Measurements from ENCODE around the gene TTLL3.
"Not testable (repeated sequence)": the region's sequence is repeated elsewhere in the genome, so short reads cannot be mapped to it uniquely, and the experiment has no call there.

Gene TTLL3

DNA sequence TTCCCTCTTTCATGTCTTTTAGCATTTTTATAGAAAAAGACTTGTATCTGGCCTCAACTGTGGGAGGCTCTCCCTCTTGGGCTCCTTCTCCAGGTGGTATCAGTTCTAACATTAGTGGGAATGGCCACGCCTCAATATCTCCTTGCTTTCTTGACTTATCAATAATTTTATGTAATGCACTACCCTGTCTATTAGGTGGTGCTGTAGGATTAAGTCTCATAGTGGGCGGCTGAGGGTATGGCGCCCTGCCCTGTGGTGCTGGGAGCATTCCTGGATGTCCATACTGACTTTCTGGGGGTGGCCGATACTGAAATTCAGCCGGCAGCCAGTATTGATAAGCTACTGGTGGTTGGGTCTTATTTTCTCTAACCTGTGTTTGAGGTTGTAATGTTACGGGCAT is 42.5 kb downstream of the TTLL3 start:
- Histone ChIP-seq H3K27ac (ENCODE audit: low read length, poor library complexity, severe bottlenecking) (no peak overlapping the region), H2AK5ac (ENCODE audit: low read length, severe bottlenecking) (no peak overlapping the region), H2BK15ac (ENCODE audit: low read depth, poor library complexity, severe bottlenecking) (no peak overlapping the region), H3K4me3 (ENCODE audit: insufficient read depth in 1 of 2, low read depth in 1 of 2, low read length in 2 of 2) (no peak overlapping the region), H3K4me1 (ENCODE audit: control insufficient read depth, insufficient read depth, low read depth, low read length) (no peaks in the 10 kb centered on the region), H2BK120ac (ENCODE audit: low read depth, low read length) (no peak overlapping the region), H2BK12ac (ENCODE audit: low read length in 2 of 2) (no peak overlapping the region), H3K4ac (ENCODE audit: low read depth in 1 of 2, low read length in 2 of 2) (no peak overlapping the region), H3K79me1 (replicated peaks; ENCODE audit: low read length, poor library complexity, severe bottlenecking) (no peaks in the 10 kb centered on the region), H4K8ac (ENCODE audit: low read length) (no peak overlapping the region), H2BK5ac (ENCODE audit: low read depth, low read length, poor library complexity, severe bottlenecking) (no peak overlapping the region), H3K36me3 (ENCODE audit: control insufficient read depth in 1 of 2, insufficient read depth in 2 of 2, low read depth in 1 of 2, low read length in 2 of 2) (no peaks in the 10 kb centered on the region), H3K18ac (ENCODE audit: low read depth in 1 of 2, low read length in 2 of 2) (no peak overlapping the region), H3K23ac (ENCODE audit: low read length in 2 of 2) (no peak overlapping the region), H4K91ac (ENCODE audit: low read length) (no peak overlapping the region), H3K27me3 (ENCODE audit: control insufficient read depth in 1 of 2, insufficient read depth in 1 of 2, low read length in 2 of 2) (no peaks in the 10 kb centered on the region), H3K9me3 (ENCODE audit: control insufficient read depth, low read length) (no peaks in the 10 kb centered on the region), H3K9ac (ENCODE audit: low read length) (no peak overlapping the region), H3K4me2 (ENCODE audit: low read length, poor library complexity, severe bottlenecking) (no peak overlapping the region), H2AFZ (ENCODE audit: low read depth, low read length) (no peak overlapping the region), H3K14ac (ENCODE audit: low read length in 2 of 2) (no peak overlapping the region)
- DNase-seq, result no peak
- 90% methylated on average over 5 of the region's 6 CpGs for WGBS

DNA sequence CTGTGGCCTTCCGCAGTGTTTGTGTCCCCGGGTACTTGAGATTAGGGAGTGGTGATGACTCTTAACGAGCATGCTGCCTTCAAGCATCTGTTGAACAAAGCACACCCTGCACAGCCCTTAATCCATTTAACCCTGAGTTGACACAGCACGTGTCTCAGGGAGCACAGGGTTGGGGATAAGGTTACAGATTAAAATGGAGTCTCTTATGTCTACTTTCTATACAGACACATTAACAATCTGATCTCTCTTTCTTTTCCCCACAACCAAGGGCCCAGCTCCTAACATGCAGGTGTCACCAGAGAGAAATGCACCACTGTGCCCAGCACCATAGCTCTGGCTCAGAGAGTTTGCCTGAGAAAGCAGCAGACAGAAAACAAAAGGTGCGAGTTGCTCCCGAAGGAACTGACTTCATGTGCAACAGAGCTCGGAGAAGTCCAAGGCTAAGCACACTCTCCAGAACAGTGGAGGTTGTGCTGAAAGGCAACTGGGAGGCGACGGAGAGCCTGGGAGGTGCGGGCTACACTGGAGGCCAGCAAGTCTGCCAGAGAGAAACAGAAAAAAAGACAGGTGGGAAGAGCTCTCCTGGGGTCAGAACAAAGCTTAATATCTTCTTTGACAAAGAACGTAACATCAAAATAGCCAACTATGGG is 44.4 kb downstream of the TTLL3 start:
- not testable (repeated sequence) for H3K18ac ChIP-seq (ENCODE audit: low read depth in 1 of 2, low read length in 2 of 2); H3K14ac ChIP-seq (ENCODE audit: low read length in 2 of 2); H3K79me1 ChIP-seq (replicated peaks; ENCODE audit: low read length, poor library complexity, severe bottlenecking); H4K8ac ChIP-seq (ENCODE audit: low read length); H2BK15ac ChIP-seq (ENCODE audit: low read depth, poor library complexity, severe bottlenecking); H3K27me3 ChIP-seq (ENCODE audit: control insufficient read depth in 1 of 2, insufficient read depth in 1 of 2, low read length in 2 of 2); H3K4ac ChIP-seq (ENCODE audit: low read depth in 1 of 2, low read length in 2 of 2); H3K9me3 ChIP-seq (ENCODE audit: control insufficient read depth, low read length); H2AK5ac ChIP-seq (ENCODE audit: low read length, severe bottlenecking); H2BK12ac ChIP-seq (ENCODE audit: low read length in 2 of 2); H3K4me1 ChIP-seq (ENCODE audit: control insufficient read depth, insufficient read depth, low read depth, low read length); H3K36me3 ChIP-seq (ENCODE audit: control insufficient read depth in 1 of 2, insufficient read depth in 2 of 2, low read depth in 1 of 2, low read length in 2 of 2); H3K4me3 ChIP-seq (ENCODE audit: insufficient read depth in 1 of 2, low read depth in 1 of 2, low read length in 2 of 2); H3K27ac ChIP-seq (ENCODE audit: low read length, poor library complexity, severe bottlenecking); H2AFZ ChIP-seq (ENCODE audit: low read depth, low read length); DNase-seq; H3K4me2 ChIP-seq (ENCODE audit: low read length, poor library complexity, severe bottlenecking); H2BK5ac ChIP-seq (ENCODE audit: low read depth, low read length, poor library complexity, severe bottlenecking); H3K9ac ChIP-seq (ENCODE audit: low read length); H2BK120ac ChIP-seq (ENCODE audit: low read depth, low read length); H3K23ac ChIP-seq (ENCODE audit: low read length in 2 of 2)
- peak overlapping the region; percentile 2 for H4K91ac ChIP-seq (ENCODE audit: low read length)
- 77% methylated on average over 10 of the region's 11 CpGs for WGBS

DNA sequence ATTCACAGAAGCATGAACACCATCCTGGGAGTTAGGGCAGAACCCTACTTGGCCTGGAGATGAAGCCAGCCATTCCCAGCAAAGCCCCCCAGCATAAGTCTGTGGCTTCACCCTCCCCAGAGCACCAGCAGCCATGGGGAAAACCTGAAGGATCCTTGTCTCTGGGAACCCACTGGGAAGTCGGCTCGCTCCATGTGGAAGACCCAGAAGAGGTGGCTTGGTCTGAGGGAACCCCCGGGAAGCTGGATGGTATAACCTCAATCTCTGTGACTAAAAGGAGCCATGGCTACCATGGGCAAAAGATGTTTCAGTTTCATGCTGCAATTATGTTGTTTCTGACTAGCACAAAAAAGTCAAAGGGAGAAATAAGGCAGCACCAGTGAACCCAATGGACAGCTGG is 45.5 kb downstream of the TTLL3 start:
- 94% methylated on average over 3 of the region's 3 CpGs for WGBS
- Histone ChIP-seq H3K9ac (ENCODE audit: low read length) (no peak overlapping the region), H3K27ac (ENCODE audit: low read length, poor library complexity, severe bottlenecking) (no peak overlapping the region), H3K14ac (ENCODE audit: low read length in 2 of 2) (no peak overlapping the region), H3K27me3 (ENCODE audit: control insufficient read depth in 1 of 2, insufficient read depth in 1 of 2, low read length in 2 of 2) (no peaks in the 10 kb centered on the region), H3K4me2 (ENCODE audit: low read length, poor library complexity, severe bottlenecking) (no peak overlapping the region), H3K79me1 (replicated peaks; ENCODE audit: low read length, poor library complexity, severe bottlenecking) (no peaks in the 10 kb centered on the region), H4K91ac (ENCODE audit: low read length) (no peak overlapping the region), H2BK12ac (ENCODE audit: low read length in 2 of 2) (no peak overlapping the region), H3K18ac (ENCODE audit: low read depth in 1 of 2, low read length in 2 of 2) (no peak overlapping the region), H3K4ac (ENCODE audit: low read depth in 1 of 2, low read length in 2 of 2) (no peak overlapping the region), H2BK120ac (ENCODE audit: low read depth, low read length) (no peak overlapping the region), H3K4me3 (ENCODE audit: insufficient read depth in 1 of 2, low read depth in 1 of 2, low read length in 2 of 2) (no peak overlapping the region), H3K36me3 (ENCODE audit: control insufficient read depth in 1 of 2, insufficient read depth in 2 of 2, low read depth in 1 of 2, low read length in 2 of 2) (no peaks in the 10 kb centered on the region), H2BK5ac (ENCODE audit: low read depth, low read length, poor library complexity, severe bottlenecking) (no peak overlapping the region), H3K23ac (ENCODE audit: low read length in 2 of 2) (no peak overlapping the region), H2AFZ (ENCODE audit: low read depth, low read length) (no peak overlapping the region), H3K9me3 (ENCODE audit: control insufficient read depth, low read length) (no peaks in the 10 kb centered on the region), H2AK5ac (ENCODE audit: low read length, severe bottlenecking) (no peak overlapping the region), H2BK15ac (ENCODE audit: low read depth, poor library complexity, severe bottlenecking) (no peak overlapping the region), H3K4me1 (ENCODE audit: control insufficient read depth, insufficient read depth, low read depth, low read length) (no peaks in the 10 kb centered on the region), H4K8ac (ENCODE audit: low read length) (no peak overlapping the region)
- no peak for DNase-seq

DNA sequence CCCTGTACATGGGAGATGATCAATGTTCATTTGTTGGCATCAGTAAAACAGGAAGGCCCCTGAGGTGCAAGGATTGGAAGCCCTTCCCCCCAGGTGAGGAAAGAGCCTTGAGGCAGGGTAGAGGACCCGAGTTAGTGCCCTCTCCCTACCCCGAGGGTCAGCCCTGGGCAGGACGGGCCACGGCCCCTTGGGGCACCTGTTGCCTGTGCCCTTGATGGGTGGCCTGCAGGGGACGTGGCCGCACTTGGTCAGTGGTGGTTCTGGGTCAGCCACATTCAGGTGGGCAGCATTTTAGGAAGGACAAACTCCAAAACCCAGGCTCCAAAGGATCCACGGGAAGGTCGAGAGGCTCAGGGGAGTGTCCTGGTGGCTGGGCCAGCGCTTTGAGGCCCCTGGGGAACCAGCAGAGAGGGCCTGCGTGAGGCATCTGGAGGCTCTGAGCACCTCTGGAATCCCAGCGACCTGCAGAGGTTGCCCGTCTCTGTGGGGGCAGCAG is 49.5 kb downstream of the TTLL3 start:
- no peak overlapping the region for H2BK120ac ChIP-seq (ENCODE audit: low read depth, low read length)
- H3K4ac ChIP-seq (ENCODE audit: low read depth in 1 of 2, low read length in 2 of 2), result no peak overlapping the region
- no peaks in the 10 kb centered on the region for H3K79me1 ChIP-seq (replicated peaks; ENCODE audit: low read length, poor library complexity, severe bottlenecking)
- peaks cover 17% of the 10 kb centered on the region for H3K4me1 ChIP-seq (ENCODE audit: control insufficient read depth, insufficient read depth, low read depth, low read length)
- H3K27ac ChIP-seq (ENCODE audit: low read length, poor library complexity, severe bottlenecking), result no peak overlapping the region
- H2BK15ac ChIP-seq (ENCODE audit: low read depth, poor library complexity, severe bottlenecking), result no peak overlapping the region
- WGBS, result 98% methylated on average over 12 of the region's 12 CpGs
- H3K4me2 ChIP-seq (ENCODE audit: low read length, poor library complexity, severe bottlenecking), result no peak overlapping the region
- no peak overlapping the region for H3K18ac ChIP-seq (ENCODE audit: low read depth in 1 of 2, low read length in 2 of 2)
- H3K27me3 ChIP-seq (ENCODE audit: control insufficient read depth in 1 of 2, insufficient read depth in 1 of 2, low read length in 2 of 2), result no peaks in the 10 kb centered on the region
- H3K36me3 ChIP-seq (ENCODE audit: control insufficient read depth in 1 of 2, insufficient read depth in 2 of 2, low read depth in 1 of 2, low read length in 2 of 2), result no peaks in the 10 kb centered on the region
- H3K14ac ChIP-seq (ENCODE audit: low read length in 2 of 2), result peak overlapping the region in 1 of 2 experiments; percentile 23
- H2BK12ac ChIP-seq (ENCODE audit: low read length in 2 of 2), result no peak overlapping the region
- H3K9me3 ChIP-seq (ENCODE audit: control insufficient read depth, low read length), result no peaks in the 10 kb centered on the region
- no peak overlapping the region for H2BK5ac ChIP-seq (ENCODE audit: low read depth, low read length, poor library complexity, severe bottlenecking)
- H2AK5ac ChIP-seq (ENCODE audit: low read length, severe bottlenecking), result no peak overlapping the region
- H4K91ac ChIP-seq (ENCODE audit: low read length), result no peak overlapping the region
- no peak for DNase-seq
- H4K8ac ChIP-seq (ENCODE audit: low read length), result no peak overlapping the region
- no peak overlapping the region for H3K23ac ChIP-seq (ENCODE audit: low read length in 2 of 2)
- H3K9ac ChIP-seq (ENCODE audit: low read length), result no peak overlapping the region
- H2AFZ ChIP-seq (ENCODE audit: low read depth, low read length), result no peak overlapping the region
- H3K4me3 ChIP-seq (ENCODE audit: insufficient read depth in 1 of 2, low read depth in 1 of 2, low read length in 2 of 2), result no peak overlapping the region
